Endodermal cell (in vitro differentiated cells): ENCODE data around the gene PTGES. TPM values are rescaled to one million over a fixed set of nuclear protein-coding genes. Genes with fewer than 3 reads are reported as not detected.

ENCODE experiments used
- DNase-seq: peaks from one replicate; pipeline ENCODE4 v3.0.0-alpha.2; 2017
- H3K27ac ChIP-seq: 2 replicates; pipeline ENCODE4 v1.5.1; 2013; ENCODE audit warnings: mild to moderate bottlenecking, low read depth, low read length, moderate library complexity
- H3K27me3 ChIP-seq: 2 replicates; pipeline ENCODE4 v1.6.1; 2013; ENCODE audit warnings: mild to moderate bottlenecking, low read length, moderate library complexity; ENCODE audit not compliant: insufficient read depth, control insufficient read depth, poor library complexity, severe bottlenecking
- H3K36me3 ChIP-seq: 2 replicates; pipeline ENCODE4 v1.7.0; 2013; ENCODE audit warnings: mild to moderate bottlenecking, low read length, moderate library complexity; ENCODE audit not compliant: control insufficient read depth, insufficient read depth
- H3K4me1 ChIP-seq: one replicate; pipeline ENCODE4 v1.7.0; 2013; ENCODE audit warnings: low read length; ENCODE audit not compliant: control insufficient read depth, insufficient read depth
- H3K4me3 ChIP-seq: 2 replicates; pipeline ENCODE4 v1.5.1; 2013; ENCODE audit warnings: mild to moderate bottlenecking, low read length, moderate library complexity
- H3K9ac ChIP-seq: 2 replicates; pipeline ENCODE4 v1.6.1; 2013; ENCODE audit warnings: mild to moderate bottlenecking, low read length, moderate library complexity; ENCODE audit not compliant: poor library complexity, severe bottlenecking; ENCODE audit errors: extremely low read depth
- H3K9me3 ChIP-seq: 2 replicates; pipeline ENCODE4 v1.6.1; 2013; ENCODE audit warnings: mild to moderate bottlenecking, low read length, moderate library complexity; ENCODE audit not compliant: control insufficient read depth
- H3K27ac Mint-ChIP-seq: 2 replicates; pipeline ENCODE4 v1.8.0; 2020; ENCODE audit warnings: mixed read lengths
- H3K27me3 Mint-ChIP-seq: 2 replicates; pipeline ENCODE4 v1.8.0; 2021; ENCODE audit warnings: mild to moderate bottlenecking, mixed read lengths; ENCODE audit not compliant: insufficient read depth
- H3K36me3 Mint-ChIP-seq: 2 replicates; pipeline ENCODE4 v1.8.0; 2020; ENCODE audit warnings: low read depth, mixed read lengths
- H3K4me1 Mint-ChIP-seq: 2 replicates; pipeline ENCODE4 v1.8.0; 2020; ENCODE audit warnings: mixed read lengths
- H3K4me3 Mint-ChIP-seq: 2 replicates; pipeline ENCODE4 v1.8.0; 2020; ENCODE audit warnings: mild to moderate bottlenecking, moderate library complexity, mixed read lengths
- H3K9me3 Mint-ChIP-seq: 2 replicates; pipeline ENCODE4 v1.8.0; 2020; ENCODE audit warnings: mild to moderate bottlenecking, mixed read lengths
- CTCF ChIP-seq: fragments of 200-600 bp; sonication (generic); conservative IDR thresholded peaks from 2 replicates; pipeline ENCODE4 v1.5.0; 2021; ENCODE audit warnings: antibody characterized with exemption, mild to moderate bottlenecking
- WGBS, 2 experiments: methylation state at CpG; one replicate each; pipeline versions ENCODE4 v1.1.5 to v1.1.7; 2013; ENCODE audit warnings: missing lambda C conversion rate in 2 of 2, mixed read lengths in 1 of 2; ENCODE audit not compliant: insufficient coverage in 1 of 2, insufficient read length in 1 of 2; 5-methylcytosine and 5-hydroxymethylcytosine counted together
- total RNA-seq, 2 donors: library from RNA; stranded (reverse); fragmentation: NEBNext Ultra II Directional in 1 of 2; extraction: Animal tissue kit (Norgen Biotek cat#: 25700) in 1 of 2; gene quantifications; 2 replicates in 1 of 2; 3 replicates in 1 of 2; pipeline ENCODE4 v1.2.1, GENCODE V29; 2021

PTGES gene
- total RNA-seq, 2 donors from 2014 or later = 0.29 to 0.62 TPM

GRCh38 chr9:129717991-129718390, 34.9 kb downstream of the PTGES start:
- H3K4me1 Mint-ChIP-seq = peaks cover 5% of the 10 kb centered on the region
- no peak overlapping the region for H3K4me3 ChIP-seq
- H3K9me3 Mint-ChIP-seq = no peaks in the 10 kb centered on the region
- peak; percentile 39 for DNase-seq
- no peak overlapping the region for H3K9ac ChIP-seq
- H3K27ac ChIP-seq = no peak overlapping the region
- no peaks in the 10 kb centered on the region for H3K36me3 Mint-ChIP-seq
- 79 to 88% methylated on average over 3 to 5 of the region's 5 CpGs for WGBS, 2 experiments
- no peak overlapping the region for H3K4me3 Mint-ChIP-seq
- H3K27ac Mint-ChIP-seq = no peak overlapping the region
- H3K9me3 ChIP-seq = no peaks in the 10 kb centered on the region
- peaks cover 4% of the 10 kb centered on the region for H3K27me3 Mint-ChIP-seq
- no peak for TF ChIP-seq CTCF
- H3K36me3 ChIP-seq = no peaks in the 10 kb centered on the region
- H3K27me3 ChIP-seq = no peaks in the 10 kb centered on the region
- H3K4me1 ChIP-seq = peaks cover 1% of the 10 kb centered on the region

- Mint-ChIP-seq H3K4me3 (no peak overlapping the region), H3K36me3 (no peaks in the 10 kb centered on the region), H3K4me1 (peaks cover 19% of the 10 kb centered on the region), H3K9me3 (no peaks in the 10 kb centered on the region), H3K27me3 (peaks cover 4% of the 10 kb centered on the region), H3K27ac (no peak overlapping the region)
- Histone ChIP-seq H3K27me3 (no peaks in the 10 kb centered on the region), H3K4me3 (no peak overlapping the region), H3K36me3 (no peaks in the 10 kb centered on the region), H3K9ac (no peak overlapping the region), H3K9me3 (no peaks in the 10 kb centered on the region), H3K4me1 (peaks cover 16% of the 10 kb centered on the region), H3K27ac (no peak overlapping the region)
- no peak for TF ChIP-seq CTCF
- WGBS, 2 experiments = 94 to 97% methylated on average over 5 of the region's 5 CpGs
- no peak for DNase-seq
Measured at GRCh38 chr9:129716091-129716490, 36.8 kb downstream of the PTGES start.

GRCh38 chr9:129714511-129715061, 38.3 kb downstream of the PTGES start:
- H3K9me3 ChIP-seq = no peaks in the 10 kb centered on the region
- TF ChIP-seq CTCF = no peak
- H3K27ac ChIP-seq = no peak overlapping the region
- H3K36me3 ChIP-seq = no peaks in the 10 kb centered on the region
- Mint-ChIP-seq H3K9me3 (no peaks in the 10 kb centered on the region), H3K36me3 (no peaks in the 10 kb centered on the region), H3K4me3 (no peak overlapping the region), H3K27ac (no peak overlapping the region), H3K27me3 (no peaks in the 10 kb centered on the region), H3K4me1 (peaks cover 23% of the 10 kb centered on the region)
- peaks cover 16% of the 10 kb centered on the region for H3K4me1 ChIP-seq
- WGBS, 2 experiments = 93 to 100% methylated on average over 7 to 15 of the region's 15 CpGs
- H3K9ac ChIP-seq = no peak overlapping the region
- DNase-seq = no peak
- no peaks in the 10 kb centered on the region for H3K27me3 ChIP-seq
- no peak overlapping the region for H3K4me3 ChIP-seq
